Caco-2 (cell line): ENCODE results near the gene OR6X1. TPM values are rescaled to one million over a fixed set of nuclear protein-coding genes. Genes with fewer than 3 reads are reported as not detected.

ENCODE experiments used
- Bru-seq: library from RNA; stranded (reverse); fragments of 400-500 nt; gene quantifications from one replicate; lab custom pipeline; 2021; lab: Mats Ljungman, UMichigan
- BruChase-seq, 2 experiments: library from RNA; stranded (reverse); fragments of 400-500 nt; gene quantifications; one replicate each; lab custom pipeline; 2021; lab: Mats Ljungman, UMichigan
- BruUV-seq: library from RNA; stranded (reverse); fragments of 400-500 nt; replicated peaks from 2 replicates; lab custom pipeline; 2021; lab: Mats Ljungman, UMichigan
- CTCF ChIA-PET: fragments of 300-600 bp; sonication (Branson Sonifier 250); formaldehyde crosslinking; loops from one replicate; lab custom pipeline; 2022; ENCODE audit warnings: antibody characterized with exemption; lab: Charles Lee
- POLR2A ChIA-PET: fragments of 300-600 bp; sonication (Branson Sonifier 250); formaldehyde crosslinking; loops from one replicate; lab custom pipeline; 2022; ENCODE audit warnings: antibody characterized with exemption; lab: Charles Lee
- DNase-seq, 2 experiments: peaks; one replicate each; pipeline versions ENCODE4 v3.0.0 to v3.0.0-alpha.2; 2020 to 2022
- H3K27me3 ChIP-seq: replicated peaks from 2 replicates; pipeline ENCODE4 v1.6.0; 2011; ENCODE audit warnings: low read length; ENCODE audit not compliant: control insufficient read depth, insufficient read depth
- H3K36me3 ChIP-seq: 2 replicates; pipeline ENCODE4 v1.5.1; 2011; ENCODE audit warnings: low read length; ENCODE audit not compliant: control insufficient read depth, insufficient read depth
- H3K4me1 ChIP-seq: fragments of 250-450 bp; sonication (Bioruptor Pico); 2 replicates; pipeline ENCODE4 v1.5.1; 2020; ENCODE audit warnings: mild to moderate bottlenecking
- H3K4me3 ChIP-seq: 2 replicates; pipeline ENCODE4 v1.5.1; 2011; ENCODE audit warnings: low read depth, mild to moderate bottlenecking, control low read depth, low read length
- H3K9me3 ChIP-seq: fragments of 250-450 bp; sonication (Bioruptor Pico); 2 replicates; pipeline ENCODE4 v1.5.1; 2020; ENCODE audit warnings: mild to moderate bottlenecking, moderate library complexity
- H3K27ac Mint-ChIP-seq: one replicate; pipeline ENCODE4 v1.8.0; 2022; ENCODE audit warnings: mixed read lengths; ENCODE audit not compliant: unreplicated experiment
- H3K27me3 Mint-ChIP-seq: one replicate; pipeline ENCODE4 v1.8.0; 2022; ENCODE audit warnings: mixed read lengths; ENCODE audit not compliant: insufficient read depth, unreplicated experiment
- H3K36me3 Mint-ChIP-seq: one replicate; pipeline ENCODE4 v1.8.0; 2022; ENCODE audit warnings: mild to moderate bottlenecking, mixed read lengths; ENCODE audit not compliant: insufficient read depth, unreplicated experiment
- H3K4me1 Mint-ChIP-seq: one replicate; pipeline ENCODE4 v1.8.0; 2022; ENCODE audit warnings: low read depth, mixed read lengths; ENCODE audit not compliant: unreplicated experiment
- H3K4me3 Mint-ChIP-seq: one replicate; pipeline ENCODE4 v1.8.0; 2022; ENCODE audit warnings: mild to moderate bottlenecking, moderate library complexity, mixed read lengths; ENCODE audit not compliant: unreplicated experiment
- H3K9me3 Mint-ChIP-seq: one replicate; pipeline ENCODE4 v1.8.0; 2022; ENCODE audit warnings: mixed read lengths; ENCODE audit not compliant: unreplicated experiment
- CTCF ChIP-seq, 2 experiments: fragments of 200-600 bp in 1 of 2; IDR thresholded peaks; 1 replicate in 1 of 2; 2 replicates in 1 of 2; pipeline versions ENCODE4 v1.5.1 to v1.8.0; 2011 to 2022; ENCODE audit warnings: antibody characterized with exemption in 1 of 2, control low read depth in 1 of 2, inconsistent platforms in 1 of 2, low read depth in 1 of 2, low read length in 1 of 2, mild to moderate bottlenecking in 1 of 2, moderate library complexity in 1 of 2; ENCODE audit not compliant: insufficient read depth in 1 of 2, severe bottlenecking in 1 of 2, unreplicated experiment in 1 of 2
- intact Hi-C: fragments of 100-400 bp; cut with micrococcal nuclease; formaldehyde crosslinking; loops from one replicate; pipeline ENCODE4 v1.10.0; 2022; ENCODE audit not compliant: unreplicated experiment
- long read RNA-seq: library from polyadenylated mRNA; stranded (forward); transcript quantifications from one replicate; pipeline ENCODE4 v2.0.0, GENCODE V29; 2022
- total RNA-seq: library from RNA; stranded (reverse); gene quantifications from 2 replicates; pipeline ENCODE4 v1.2.3, GENCODE V29; 2022

OR6X1 gene
- total RNA-seq (not detected in 2 replicates), Bru-seq, nascent RNA (not detected), BruChase-seq, experiment 1, labeled RNA remaining after a 2-hour chase (not detected), BruChase-seq, experiment 2, labeled RNA remaining after a 6-hour chase (not detected)
- long read RNA-seq = 0 reads

- no peak for TF ChIP-seq CTCF (IDR thresholded peaks at IDR 0.05; ENCODE audit: insufficient read depth in 1 of 2, low read depth in 1 of 2, low read length in 1 of 2, severe bottlenecking in 1 of 2, unreplicated experiment in 1 of 2)
- DNase-seq = no peak
- no peaks in the 10 kb centered on the region for H3K9me3 Mint-ChIP-seq
- H3K27me3 ChIP-seq = 0 out of 2 replicates have a peak, but pooled peaks cover 1% of the 10 kb centered on the region
- no peak within 1 kb of the TSS for H3K27ac Mint-ChIP-seq
- H3K36me3 Mint-ChIP-seq = no peaks in the 10 kb centered on the region
- intact Hi-C loops = no loop called here
- BruUV-seq = no TSS peak
- ChIA-PET CTCF (no interaction called here), POLR2A (no interaction called here)
- H3K27me3 Mint-ChIP-seq = peaks cover 21% of the 10 kb centered on the region
- no peaks in the 10 kb centered on the region; the same call in 1 of the 2 replicates for H3K9me3 ChIP-seq
- no peak within 1 kb of the TSS for H3K4me3 ChIP-seq
- no peaks in the 10 kb centered on the region for H3K4me1 Mint-ChIP-seq
- H3K36me3 ChIP-seq = no peaks in the 10 kb centered on the region
- 0 out of 2 replicates have a peak, but pooled peaks cover 13% of the 10 kb centered on the region for H3K4me1 ChIP-seq
- no peak within 1 kb of the TSS for H3K4me3 Mint-ChIP-seq
Observed at GRCh38 chr11:123754101-123754568, at the start of gene OR6X1. OR6X1 (minus strand) TSS chr11:123754518; CDS start chr11:123754518, 0 bp downstream.

GRCh38 chr11:123801765-123802164, 47.4 kb upstream of the OR6X1 start:
- no TSS peak for BruUV-seq
- TF ChIP-seq CTCF (IDR thresholded peaks at IDR 0.05; ENCODE audit: insufficient read depth in 1 of 2, low read depth in 1 of 2, low read length in 1 of 2, severe bottlenecking in 1 of 2, unreplicated experiment in 1 of 2) = no peak

GRCh38 chr11:123800036-123800435, 45.7 kb upstream of the OR6X1 start:
- no peaks in the 10 kb centered on the region for H3K36me3 Mint-ChIP-seq
- H3K36me3 ChIP-seq = no peaks in the 10 kb centered on the region
- no peak overlapping the region for H3K4me3 Mint-ChIP-seq
- H3K27me3 Mint-ChIP-seq = peaks cover 3% of the 10 kb centered on the region
- H3K27ac Mint-ChIP-seq = no peak overlapping the region
- H3K27me3 ChIP-seq = no peaks in the 10 kb centered on the region
- intact Hi-C loops = no loop called here
- no peak overlapping the region for H3K4me3 ChIP-seq
- BruUV-seq = no TSS peak
- no peak for DNase-seq
- peaks cover 22% of the 10 kb centered on the region for H3K4me1 Mint-ChIP-seq
- H3K9me3 ChIP-seq = no peaks in the 10 kb centered on the region
- H3K9me3 Mint-ChIP-seq = peaks cover 15% of the 10 kb centered on the region
- no peaks in the 10 kb centered on the region; the same call in 1 of the 2 replicates for H3K4me1 ChIP-seq
- ChIA-PET POLR2A (no interaction called here), CTCF (no interaction called here)
- no peak for TF ChIP-seq CTCF (IDR thresholded peaks at IDR 0.05; ENCODE audit: insufficient read depth in 1 of 2, low read depth in 1 of 2, low read length in 1 of 2, severe bottlenecking in 1 of 2, unreplicated experiment in 1 of 2)

More at GRCh38 chr11:123801765-123802164, 47.4 kb upstream of the OR6X1 start:
- no peaks in the 10 kb centered on the region for H3K9me3 ChIP-seq
- no peaks in the 10 kb centered on the region for H3K36me3 ChIP-seq
- Mint-ChIP-seq H3K27ac (no peak overlapping the region), H3K36me3 (no peaks in the 10 kb centered on the region), H3K4me1 (peaks cover 9% of the 10 kb centered on the region), H3K27me3 (peaks cover 5% of the 10 kb centered on the region), H3K4me3 (no peak overlapping the region), H3K9me3 (no peaks in the 10 kb centered on the region)
- H3K4me3 ChIP-seq = no peak overlapping the region
- POLR2A ChIA-PET = interaction anchor here (0.6 kb wide), 1 partner anchor 20 kb away, joined by 5 read pairs; no protein-coding TSS in a partner anchor
- CTCF ChIA-PET = no interaction called here
- H3K4me1 ChIP-seq = no peaks in the 10 kb centered on the region; the same call in 1 of the 2 replicates
- H3K27me3 ChIP-seq = no peaks in the 10 kb centered on the region
- no peak for DNase-seq
- intact Hi-C loops = no loop called here
